Right cardiac atrium (tissue), 5 donors: ENCODE data around the gene VSIG8. TPM values are rescaled to one million over a fixed set of nuclear protein-coding genes. Genes with fewer than 3 reads are reported as not detected.
"Not testable (repeated sequence)": the region's sequence is repeated elsewhere in the genome, so short reads cannot be mapped to it uniquely, and the experiment has no call there.

Experiments
- ATAC-seq, 2 donors: fragments of 200-7000 bp; cut with Tn5 transposase; one replicate each; pipeline versions ENCODE4 v1.8.0 to v1.9.1; 2020; ENCODE audit warnings: moderate library complexity in 2 of 2, mild to moderate bottlenecking in 1 of 2
- DNase-seq, 3 donors: peaks; one replicate each; pipeline ENCODE4 v3.0.0-alpha.2; 2020
- H3K27ac ChIP-seq: one replicate; pipeline ENCODE4 v1.5.1; 2013; ENCODE audit warnings: mild to moderate bottlenecking, low read length, control low read depth, moderate library complexity
- H3K27me3 ChIP-seq: one replicate; pipeline ENCODE4 v1.6.1; 2013; ENCODE audit not compliant: control insufficient read depth, insufficient read depth
- H3K4me1 ChIP-seq: one replicate; pipeline ENCODE4 v1.6.1; 2013; ENCODE audit warnings: low read length; ENCODE audit not compliant: control insufficient read depth, insufficient read depth
- H3K4me3 ChIP-seq: one replicate; pipeline ENCODE4 v1.5.1; 2013; ENCODE audit warnings: low read length, control low read depth
- H3K9me3 ChIP-seq: one replicate; pipeline ENCODE4 v1.6.1; 2013; ENCODE audit warnings: low read length; ENCODE audit not compliant: control insufficient read depth
- WGBS: extraction: QIAGEN DNeasy Blood & Tissue Kit; methylation state at CpG from one replicate; pipeline ENCODE4 v1.1.7; 2013; 5-methylcytosine and 5-hydroxymethylcytosine counted together
- intact Hi-C, 4 donors: fragments of 100-400 bp; cut with DNase I; formaldehyde crosslinking; loops; one replicate each; pipeline versions ENCODE4 v1.11.0 to v1.14.0; 2022 to 2023
- long read RNA-seq, 4 donors: library from polyadenylated mRNA; unstranded; transcript quantifications; one replicate each; pipeline ENCODE4 v2.0.0, GENCODE V29; 2020 to 2021
- polyA plus RNA-seq: library from polyadenylated mRNA; stranded (reverse); fragments of 200-250 nt; gene quantifications from one replicate; pipeline ENCODE4 v1.2.3, GENCODE V29; 2013
- total RNA-seq, 4 donors: library from RNA; stranded (reverse); fragmentation: NEBNext Ultra II Directional; extraction: Animal tissue kit (Norgen Biotek cat#: 25700); gene quantifications; one replicate each; pipeline ENCODE4 v1.2.1, GENCODE V29; 2021
- donor health status: healthy with polysubstance abuse.
- donor health status: DM: no; HTN: yes; CAD: no.
- donor health status: DM: no; HTN: no; CAD: no.
- donor health status: DM: no; HTN: yes; CAD: no; lungs with severe emphysema.
- donor health status: DM: yes; HTN: yes; CAD: no.

VSIG8 gene, protein sequence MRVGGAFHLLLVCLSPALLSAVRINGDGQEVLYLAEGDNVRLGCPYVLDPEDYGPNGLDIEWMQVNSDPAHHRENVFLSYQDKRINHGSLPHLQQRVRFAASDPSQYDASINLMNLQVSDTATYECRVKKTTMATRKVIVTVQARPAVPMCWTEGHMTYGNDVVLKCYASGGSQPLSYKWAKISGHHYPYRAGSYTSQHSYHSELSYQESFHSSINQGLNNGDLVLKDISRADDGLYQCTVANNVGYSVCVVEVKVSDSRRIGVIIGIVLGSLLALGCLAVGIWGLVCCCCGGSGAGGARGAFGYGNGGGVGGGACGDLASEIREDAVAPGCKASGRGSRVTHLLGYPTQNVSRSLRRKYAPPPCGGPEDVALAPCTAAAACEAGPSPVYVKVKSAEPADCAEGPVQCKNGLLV
- total RNA-seq, result under 1 TPM in 2 of 4 donors, not detected in 2; 0.19 to 0.23 TPM
- 0.07 TPM for polyA plus RNA-seq
- long read RNA-seq, donor 1, partial matches to known transcripts, result 0 of 1 reads
- long read RNA-seq, donor 1, other reads (novel, unspliced or antisense), result 1 of 1 reads
- long read RNA-seq, donor 2, result 0 reads
- long read RNA-seq, donor 3, result 0 reads
- long read RNA-seq, donor 4, result 0 reads

DNA sequence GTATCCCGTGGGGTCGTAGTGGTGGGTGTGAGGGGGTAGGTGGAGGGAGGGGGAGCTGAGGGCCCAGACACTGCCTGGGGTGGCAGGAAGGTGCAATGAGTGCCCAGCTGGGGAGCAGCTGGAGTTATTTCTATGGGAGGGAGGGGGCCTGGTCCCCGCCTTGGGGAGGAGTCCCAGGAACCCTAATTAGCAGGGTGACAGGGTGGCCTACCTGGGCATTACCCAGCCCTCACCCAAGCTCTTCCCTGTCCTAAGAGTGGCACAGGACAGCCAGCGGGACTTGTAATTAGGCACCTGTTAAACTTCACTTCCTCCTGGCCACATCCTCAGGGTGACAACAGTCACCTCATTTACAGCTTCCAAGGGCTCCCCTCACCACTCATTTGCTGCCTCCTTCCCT lies at the start of gene VSIG8:
Gene VSIG8 (minus strand): TSS at position 101 of the 400 bp plus-strand sequence. CDS start 136 bp downstream, outside the sequence.
- H3K27me3 ChIP-seq, result no peaks in the 10 kb centered on the region
- intact Hi-C loops, result no loop called here
- DNase-seq (no peak), ATAC-seq (no peak)
- H3K4me1 ChIP-seq, result peaks cover under 1% of the 10 kb centered on the region
- H3K4me3 ChIP-seq, result no peak within 1 kb of the TSS
- no peak within 1 kb of the TSS for H3K27ac ChIP-seq
- 84% methylated on average over 4 of the region's 4 CpGs for WGBS
- H3K9me3 ChIP-seq, result no peaks in the 10 kb centered on the region

- Histone ChIP-seq H3K27ac (peak overlapping the region; percentile 71), H3K27me3 (no peaks in the 10 kb centered on the region), H3K4me1 (peaks cover 14% of the 10 kb centered on the region), H3K4me3 (no peak overlapping the region), H3K9me3 (no peaks in the 10 kb centered on the region)
- DNase-seq (no peak), ATAC-seq (no peak)
- intact Hi-C loops, result no loop called here
- 60% methylated on average over 6 of the region's 6 CpGs for WGBS
Measured at GRCh38 chr1:159911326-159912070, 49.0 kb upstream of the VSIG8 start.

DNA sequence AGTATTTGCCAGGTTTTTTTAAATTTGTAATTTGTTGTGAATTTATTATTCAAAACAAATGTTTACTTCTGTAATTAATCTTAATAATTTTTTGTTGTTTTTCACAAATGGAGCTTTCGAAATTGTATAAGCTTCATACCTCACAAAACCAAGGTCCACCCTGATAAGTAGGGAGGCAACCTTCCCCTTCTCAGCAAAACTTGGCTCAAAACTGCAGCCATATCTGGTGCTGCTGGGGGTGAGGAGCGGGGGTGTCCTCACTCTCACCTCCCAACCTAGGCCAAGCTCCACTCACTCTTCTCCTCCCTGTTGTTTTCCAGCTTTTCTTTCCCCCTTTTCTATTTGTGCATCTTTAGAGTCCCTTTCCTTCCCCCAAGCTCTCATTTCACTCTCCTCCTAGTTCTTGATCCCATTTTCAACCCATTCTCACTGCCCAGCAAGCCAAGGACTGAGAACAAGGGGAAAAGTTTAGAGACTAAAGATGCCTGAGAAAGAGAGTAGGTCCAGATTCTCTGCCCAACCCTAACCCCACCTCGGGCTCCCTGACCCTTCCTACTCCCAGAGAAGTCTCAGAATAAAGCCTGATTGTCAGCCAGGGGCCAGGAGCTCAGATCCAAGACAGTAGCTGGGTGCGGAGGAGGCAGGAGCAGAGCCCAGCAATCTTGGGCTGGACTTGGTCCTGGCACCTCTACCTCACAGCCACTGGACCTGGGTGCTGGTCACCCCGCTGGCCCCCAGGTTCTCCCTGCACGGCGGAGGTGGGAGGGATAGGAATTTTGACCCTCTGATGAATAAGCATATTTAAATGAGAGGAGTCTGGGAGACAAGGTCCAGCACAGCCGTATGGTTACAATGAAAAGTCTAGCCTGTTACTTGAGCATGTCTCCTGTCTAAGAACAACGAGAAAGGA lies 45.8 kb upstream of the VSIG8 start:
- ATAC-seq (no peak), DNase-seq (no peak)
- Histone ChIP-seq H3K9me3 (no peaks in the 10 kb centered on the region), H3K4me3 (no peak overlapping the region), H3K27me3 (no peaks in the 10 kb centered on the region), H3K27ac (no peak overlapping the region), H3K4me1 (peaks cover 8% of the 10 kb centered on the region)
- intact Hi-C loops, result no loop called here
- WGBS, result 77% methylated on average over 9 of the region's 9 CpGs

DNA sequence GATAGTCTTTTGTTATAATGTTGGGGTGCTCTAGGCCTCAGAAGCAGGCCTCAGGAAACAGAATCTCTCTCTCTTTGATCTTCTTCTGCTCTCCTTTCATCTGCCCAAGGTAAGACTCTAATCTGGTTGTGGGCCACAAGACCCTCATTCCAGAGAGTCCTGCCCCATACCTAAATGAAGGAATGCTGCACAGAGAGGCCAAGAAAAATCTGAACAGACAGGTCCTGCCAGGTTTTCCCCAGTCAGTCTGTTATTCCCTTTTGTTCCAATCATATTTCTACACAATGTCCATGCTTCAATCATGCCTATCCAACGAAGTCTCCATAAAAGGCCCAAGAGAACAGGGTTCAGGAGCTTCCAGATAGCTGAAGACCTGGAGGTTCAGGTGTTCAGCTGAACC lies 44.5 kb upstream of the VSIG8 start:
- Histone ChIP-seq H3K27me3 (no peaks in the 10 kb centered on the region), H3K9me3 (no peaks in the 10 kb centered on the region), H3K27ac (no peak overlapping the region), H3K4me1 (peaks cover 8% of the 10 kb centered on the region), H3K4me3 (no peak overlapping the region)
- ATAC-seq (no peak), DNase-seq (no peak)
- WGBS, result 85% methylated on average over 1 of the region's 1 CpG
- intact Hi-C loops, result no loop called here

DNA sequence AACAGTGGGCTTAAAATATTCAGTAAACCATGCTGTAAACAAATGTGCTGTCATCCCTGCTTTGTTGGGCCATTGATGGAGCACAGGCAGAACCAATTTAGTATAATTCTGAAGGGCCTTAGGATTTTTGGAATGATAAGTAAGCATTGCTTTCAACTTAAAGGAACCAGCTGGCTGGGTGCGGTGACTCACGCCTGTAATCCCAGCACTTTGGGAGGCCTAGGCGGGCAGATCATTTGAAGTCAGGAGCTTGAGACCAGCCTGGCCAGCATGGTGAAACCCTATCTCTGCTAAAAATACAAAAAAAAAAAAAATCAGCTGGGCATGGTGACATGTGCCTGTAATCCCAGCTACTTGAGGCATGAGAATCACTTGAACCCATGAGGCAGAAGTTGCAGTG lies 41.6 kb upstream of the VSIG8 start:
- DNase-seq, H3K27ac ChIP-seq, H3K4me1 ChIP-seq, H3K27me3 ChIP-seq, H3K4me3 ChIP-seq, intact Hi-C loops, ATAC-seq, H3K9me3 ChIP-seq: not testable (repeated sequence)
- WGBS, result 84% methylated on average over 3 of the region's 3 CpGs

DNA sequence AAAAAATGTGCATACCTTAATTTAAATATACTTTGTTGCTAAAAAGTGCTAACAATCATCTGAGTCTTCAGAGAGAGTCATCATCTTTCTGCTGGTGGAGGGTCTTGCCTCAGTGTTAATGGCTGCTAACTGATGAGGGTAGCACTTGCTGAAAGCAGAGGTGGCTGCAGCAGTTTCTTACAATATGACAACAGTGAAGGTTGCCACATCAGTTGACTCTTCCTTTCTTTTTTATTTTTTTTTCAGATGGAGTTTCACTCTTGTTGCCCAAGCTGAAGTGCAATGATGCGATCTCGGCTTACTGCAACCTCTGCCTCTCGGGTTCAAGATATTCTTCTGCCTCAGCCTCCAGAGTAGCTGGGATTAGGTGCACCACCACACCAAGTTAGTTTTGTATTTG lies 40.1 kb upstream of the VSIG8 start:
- H3K9me3 ChIP-seq, result no peaks in the 10 kb centered on the region
- DNase-seq, result no peak
- H3K27me3 ChIP-seq, result no peaks in the 10 kb centered on the region
- H3K4me3 ChIP-seq, result no peak overlapping the region
- WGBS, result 94% methylated on average over 3 of the region's 3 CpGs
- H3K4me1 ChIP-seq, result peaks cover 10% of the 10 kb centered on the region
- ATAC-seq, result no peak
- intact Hi-C loops, result no loop called here
- H3K27ac ChIP-seq, result no peak overlapping the region

DNA sequence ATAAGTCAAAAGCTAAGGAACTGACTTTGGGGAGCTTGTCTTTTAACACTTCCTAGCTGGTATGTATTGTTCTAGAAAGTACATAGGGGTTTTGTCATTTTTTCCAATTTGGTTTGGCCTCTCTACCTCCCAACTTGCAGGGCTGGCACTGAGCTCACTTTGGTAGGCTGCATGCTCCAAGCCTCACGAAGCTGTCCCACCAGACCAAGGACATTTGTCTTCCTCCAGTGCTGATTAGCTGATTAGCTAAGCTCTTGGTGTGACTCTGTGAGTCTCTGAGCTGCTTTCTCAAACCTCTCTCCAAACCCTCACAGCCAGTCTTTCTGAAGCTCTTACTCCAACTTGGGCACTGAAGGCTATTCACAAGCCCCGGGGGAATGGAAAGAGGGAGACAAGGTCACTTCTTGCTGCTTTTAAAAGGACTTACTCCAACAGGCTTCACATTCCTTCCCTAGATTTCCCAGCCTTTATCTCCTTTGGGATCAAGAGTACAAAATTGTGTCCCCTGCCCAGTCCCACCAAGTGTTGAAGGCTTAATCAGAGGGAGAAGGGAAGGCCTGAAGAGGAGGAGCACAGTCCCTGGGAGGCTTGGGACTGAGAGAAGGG lies 38.4 kb upstream of the VSIG8 start:
- H3K4me3 ChIP-seq, result no peak overlapping the region
- H3K27ac ChIP-seq, result peak overlapping the region; percentile 36
- peaks cover 10% of the 10 kb centered on the region for H3K4me1 ChIP-seq
- H3K27me3 ChIP-seq, result no peaks in the 10 kb centered on the region
- H3K9me3 ChIP-seq, result no peaks in the 10 kb centered on the region
- intact Hi-C loops, result no loop called here
- 70% methylated on average over 2 of the region's 2 CpGs for WGBS
- ATAC-seq (peak in 1 of 2 donors; percentile 46), DNase-seq (peak in 1 of 3 donors; percentile 35)

DNA sequence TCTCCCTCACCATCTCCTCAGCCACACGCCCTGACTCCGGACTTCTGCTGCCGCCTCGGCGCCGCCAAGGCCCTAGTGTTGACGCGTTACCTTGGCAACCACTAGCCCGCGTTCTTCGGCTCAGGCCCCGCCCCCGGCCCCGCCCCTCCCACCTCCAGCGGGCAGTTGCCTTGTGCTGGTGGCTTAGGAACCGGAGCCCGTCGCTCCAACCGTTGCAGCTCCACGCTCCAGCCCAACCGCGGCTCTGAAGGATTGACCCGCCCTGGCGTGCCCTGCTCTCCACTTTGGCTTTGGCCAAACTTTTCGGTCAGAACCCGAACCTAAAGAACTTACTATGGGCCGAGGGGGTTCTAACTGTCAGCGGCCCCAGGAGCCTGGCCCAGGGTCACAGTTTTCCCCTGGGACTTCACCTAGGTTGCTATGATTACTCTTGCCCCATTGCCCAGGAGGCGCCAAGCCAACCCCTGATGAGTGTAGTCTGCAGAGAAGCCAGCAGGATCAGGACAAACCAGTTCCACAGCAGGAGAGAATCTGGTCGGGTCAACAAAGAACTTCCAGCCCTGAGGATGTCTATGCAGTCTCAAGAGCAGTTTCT lies 37.7 kb upstream of the VSIG8 start, which contains the start of gene CFAP45:
Gene CFAP45 (minus strand): TSS at position 80 of the 595 bp plus-strand sequence. CDS start 67 bp downstream, at position 13.
- Histone ChIP-seq H3K9me3 (no peaks in the 10 kb centered on the region), H3K4me3 (no peak within 1 kb of the TSS), H3K27me3 (no peaks in the 10 kb centered on the region), H3K27ac (peak within 1 kb of the TSS; percentile 26), H3K4me1 (peaks cover 10% of the 10 kb centered on the region)
- intact Hi-C loops, result no loop called here
- WGBS, result 20% methylated on average over 30 of the region's 30 CpGs
- DNase-seq (peak; percentile 90 to 96 (median 94)), ATAC-seq (peak; percentile 95 to 96)

DNA sequence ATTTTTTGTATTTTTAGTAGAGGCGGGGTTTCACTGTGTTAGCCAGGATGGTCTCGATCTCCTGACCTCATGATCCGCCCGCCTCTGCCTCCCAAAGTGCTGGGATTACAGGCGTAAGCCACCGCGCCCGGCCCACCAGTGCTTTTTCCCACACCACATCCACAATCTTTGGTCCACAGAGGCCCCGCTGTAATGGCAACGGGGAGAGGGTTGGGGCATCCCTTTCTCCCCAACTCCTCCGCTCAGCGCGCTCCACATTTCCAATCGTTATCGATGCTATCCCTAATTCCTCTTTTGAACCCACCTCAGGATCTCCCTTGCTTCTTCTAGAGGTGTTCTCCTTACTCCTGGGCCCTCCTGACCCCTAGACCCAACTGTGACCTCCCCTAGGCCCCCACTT lies 37.2 kb upstream of the VSIG8 start:
- ATAC-seq, H3K4me1 ChIP-seq, intact Hi-C loops, H3K27ac ChIP-seq, H3K4me3 ChIP-seq, H3K9me3 ChIP-seq, H3K27me3 ChIP-seq: not testable (repeated sequence)
- DNase-seq, result peak in 1 of 3 donors; percentile 49
- 86% methylated on average over 12 of the region's 15 CpGs for WGBS

GRCh38 chr1:159898527-159898926 lies 36.1 kb upstream of the VSIG8 start:
- Histone ChIP-seq H3K27me3 (no peaks in the 10 kb centered on the region), H3K4me1 (peaks cover 10% of the 10 kb centered on the region), H3K27ac (no peak overlapping the region), H3K4me3 (no peak overlapping the region), H3K9me3 (no peaks in the 10 kb centered on the region)
- ATAC-seq (no peak), DNase-seq (peak in 1 of 3 donors; percentile 5)
- 98% methylated on average over 3 of the region's 3 CpGs for WGBS
- intact Hi-C loops, result no loop called here
